NCI-H446 treated with DMSO at 0.1 percent for 48 hours (cell line): Measurements from ENCODE around the gene IQGAP2.
A peak's percentile ranks its signal among the peaks of the same experiment; 100 is the strongest.
"Not testable (repeated sequence)": the region's sequence is repeated elsewhere in the genome, so short reads cannot be mapped to it uniquely, and the experiment has no call there.

Experiments
- DNase-seq: peaks from one replicate; lab custom pipeline; 2025; lab: John Stamatoyannopoulos, UW

Gene IQGAP2

GRCh38 chr5:76500633-76501393 is 97.7 kb downstream of the IQGAP2 start:
- no peak for DNase-seq

DNA sequence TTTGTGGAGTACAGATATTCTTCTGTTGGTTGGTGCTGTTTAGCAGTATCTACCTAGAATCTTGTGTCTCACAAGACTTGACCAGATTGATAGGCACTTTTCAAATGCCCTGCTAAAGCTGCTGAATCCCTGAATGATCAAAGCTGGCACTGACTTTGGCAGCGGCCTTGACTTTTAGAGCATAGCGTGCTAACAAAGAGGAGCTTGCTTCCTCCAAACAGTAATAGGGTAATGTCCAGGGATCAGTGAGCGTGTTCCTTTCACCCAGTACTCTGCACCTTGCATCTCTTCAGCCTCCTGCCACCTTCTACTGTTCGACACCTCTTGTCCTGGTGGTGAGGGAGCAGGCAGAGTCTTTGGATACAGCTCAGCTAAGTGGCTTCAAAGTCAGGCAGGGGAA is 100.8 kb downstream of the IQGAP2 start:
- DNase-seq, result no peak

DNA sequence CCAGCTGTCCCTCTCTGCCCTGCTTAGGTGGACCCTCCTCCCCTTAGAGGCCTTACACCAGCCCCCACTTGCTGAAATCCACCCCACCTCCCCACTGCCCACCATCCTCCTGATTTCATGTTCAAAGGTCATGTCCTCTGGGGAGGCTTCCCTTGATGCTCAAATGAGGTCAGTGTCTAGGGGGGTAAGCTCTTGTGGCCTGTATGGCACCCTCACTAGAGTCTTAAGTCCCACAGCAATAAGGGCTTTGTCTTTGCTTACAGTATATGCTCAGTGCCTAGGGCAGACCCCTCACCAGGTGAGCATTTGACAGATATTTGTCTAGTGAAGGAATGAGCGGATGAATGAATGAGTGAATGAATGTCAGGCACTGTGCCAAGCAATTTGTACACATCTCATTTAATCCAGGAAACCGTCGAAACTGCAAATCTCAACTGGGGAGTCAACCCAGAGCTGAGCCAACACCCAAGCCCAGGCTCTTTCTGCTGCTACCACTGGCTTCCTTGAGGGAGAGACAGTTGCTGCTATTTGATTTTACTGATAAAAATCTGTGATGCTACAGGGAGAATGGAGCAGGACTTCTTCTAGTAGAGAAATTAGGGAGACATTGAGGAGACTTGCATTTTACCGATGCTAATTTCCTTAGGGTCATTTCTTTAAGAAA is 101.9 kb downstream of the IQGAP2 start:
- no peak for DNase-seq

GRCh38 chr5:76513476-76513875 is 110.4 kb downstream of the IQGAP2 start:
- no peak for DNase-seq

GRCh38 chr5:76514292-76514691 is 111.2 kb downstream of the IQGAP2 start:
- DNase-seq, result no peak

- DNase-seq, result no peak
These were observed 111.6 kb downstream of the IQGAP2 start for GRCh38 chr5:76514713-76515112.

DNA sequence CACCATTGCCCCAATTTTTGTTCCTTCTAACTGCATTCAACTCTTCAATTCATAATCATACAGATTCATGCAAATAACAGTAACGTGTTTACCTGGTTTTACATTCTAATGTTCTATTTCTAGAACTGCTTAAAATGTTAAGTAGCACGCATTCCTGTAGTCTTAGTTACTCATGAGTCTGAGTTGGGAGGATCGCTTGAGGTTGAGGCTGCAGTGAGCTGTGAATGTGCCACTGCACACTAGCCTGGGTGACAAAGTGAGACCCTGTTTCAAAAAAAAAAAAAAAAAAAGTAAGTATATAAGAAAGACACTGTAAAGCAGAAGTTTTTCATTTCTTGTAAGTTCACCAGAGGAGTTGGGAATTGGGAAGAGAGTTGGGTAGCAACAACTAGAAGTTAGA is 114.2 kb downstream of the IQGAP2 start:
- DNase-seq, result no peak

GRCh38 chr5:76518246-76518645 is 115.2 kb downstream of the IQGAP2 start:
- not testable (repeated sequence) for DNase-seq

DNA sequence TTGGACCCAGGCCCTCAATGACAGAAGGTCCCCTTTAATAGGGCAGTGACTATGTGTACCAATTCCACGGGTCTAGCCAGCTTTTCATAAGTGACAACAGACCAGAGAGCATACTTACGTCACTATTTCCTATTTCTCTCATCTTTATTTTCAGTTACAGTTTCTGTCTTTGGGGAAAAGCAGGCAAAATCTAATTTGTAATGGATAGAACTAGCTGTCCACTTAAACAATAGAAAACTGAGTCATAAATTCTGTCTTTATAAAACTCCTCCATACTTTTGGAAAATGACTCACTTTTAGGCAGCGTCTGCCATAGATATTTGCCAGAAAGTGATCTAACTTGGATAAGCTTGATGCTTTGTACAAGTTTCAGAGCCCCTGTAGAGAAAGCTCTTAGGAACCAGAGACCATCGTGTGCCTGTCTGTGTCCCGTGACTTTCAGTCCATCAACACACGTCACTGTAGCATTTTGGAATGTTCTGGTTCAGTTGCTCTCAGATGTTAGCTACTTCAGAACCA is 118.2 kb downstream of the IQGAP2 start:
- DNase-seq, result peak; percentile 59

DNA sequence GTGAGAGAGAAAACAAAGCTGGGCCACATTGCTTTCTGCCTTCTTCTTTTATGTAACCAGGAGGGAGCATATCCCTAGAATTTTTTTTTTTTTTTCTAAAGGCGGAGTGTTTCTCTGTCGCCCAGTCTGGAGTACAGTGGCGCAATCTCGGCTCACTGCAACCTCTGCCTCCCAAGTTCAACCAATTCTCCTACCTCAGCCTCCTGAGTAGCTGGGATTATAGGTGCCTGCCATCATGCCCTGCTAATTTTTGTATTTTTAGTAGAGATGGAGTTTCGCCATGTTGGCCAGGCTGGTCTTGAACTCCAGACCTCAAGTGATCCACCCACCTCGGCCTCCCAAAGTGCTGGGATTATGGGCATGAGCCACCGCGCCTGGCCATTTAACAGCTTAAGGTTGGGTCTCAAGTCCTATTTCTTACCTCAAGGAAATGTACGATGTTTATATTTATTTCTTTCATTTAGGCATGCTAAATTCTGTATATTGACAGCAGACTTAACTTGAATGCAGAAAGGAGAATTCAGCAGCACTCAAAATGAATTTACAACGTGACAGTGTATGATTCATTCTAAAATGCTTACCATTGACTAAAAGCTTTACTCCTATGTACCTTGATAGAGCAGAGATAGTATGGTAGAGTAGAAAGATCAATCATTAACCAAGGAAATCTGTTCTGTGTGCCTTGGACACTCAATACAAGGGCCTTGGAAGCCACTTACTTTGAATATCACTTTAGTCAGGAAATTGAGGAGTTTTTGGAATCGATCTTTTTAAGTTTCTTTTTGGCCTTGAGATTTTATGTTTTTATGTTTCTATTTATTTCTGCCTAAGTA is 119.2 kb downstream of the IQGAP2 start:
- DNase-seq, result no peak

DNA sequence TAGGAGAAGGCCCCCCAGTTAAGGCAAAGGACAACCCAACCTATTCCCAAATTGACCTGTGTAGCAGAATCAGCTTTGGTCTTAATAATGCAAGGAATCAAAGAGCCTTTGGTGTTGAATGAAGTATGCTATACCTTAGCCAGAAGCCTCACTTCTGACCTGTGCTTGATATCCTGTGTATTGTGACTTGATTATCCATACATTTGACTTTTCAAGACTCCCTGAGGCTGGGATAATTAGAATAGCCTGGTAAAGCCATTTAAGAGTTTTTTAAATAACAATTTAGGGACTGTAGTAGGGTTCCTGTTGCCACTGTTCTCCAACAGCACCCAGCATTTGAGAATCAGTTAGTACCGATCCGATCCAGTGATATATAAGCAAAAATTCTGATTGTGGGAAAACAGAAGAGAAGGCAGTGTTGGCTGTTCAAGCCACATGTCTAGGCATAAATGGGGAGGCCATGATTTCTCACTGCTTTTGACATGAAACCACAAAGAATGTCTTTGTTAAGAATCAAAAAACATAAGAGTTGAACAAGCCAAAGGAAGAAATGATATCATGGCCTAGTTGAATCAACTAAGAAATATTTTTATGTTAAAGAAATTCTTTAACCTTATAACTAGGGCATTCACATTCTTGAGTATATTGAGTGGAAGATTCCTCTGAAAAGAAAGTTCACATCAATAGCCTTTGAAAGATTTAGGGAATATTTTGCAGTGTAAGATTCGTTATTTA is 121.2 kb downstream of the IQGAP2 start:
- DNase-seq, result no peak

DNA sequence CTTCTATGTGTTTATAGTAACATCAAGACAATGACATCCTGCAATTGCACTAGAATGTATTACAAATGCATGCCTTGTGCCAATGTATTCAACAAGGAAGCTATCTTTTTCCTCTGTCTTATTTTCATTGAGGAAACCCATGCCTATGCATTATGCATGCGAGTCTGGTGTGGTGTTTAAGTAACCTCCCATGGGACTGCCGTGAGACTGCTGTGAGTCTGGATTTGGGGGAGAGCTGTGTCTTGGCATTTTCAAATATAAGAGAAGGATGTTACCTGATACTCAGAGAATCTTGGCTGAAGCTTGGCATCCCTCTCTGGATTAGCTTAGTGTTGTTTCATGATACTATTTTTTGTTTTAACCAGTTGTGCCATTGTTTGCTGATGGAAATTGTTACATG is 121.8 kb downstream of the IQGAP2 start:
- no peak for DNase-seq

GRCh38 chr5:76525956-76526355 is 122.9 kb downstream of the IQGAP2 start:
- DNase-seq, result no peak

DNA sequence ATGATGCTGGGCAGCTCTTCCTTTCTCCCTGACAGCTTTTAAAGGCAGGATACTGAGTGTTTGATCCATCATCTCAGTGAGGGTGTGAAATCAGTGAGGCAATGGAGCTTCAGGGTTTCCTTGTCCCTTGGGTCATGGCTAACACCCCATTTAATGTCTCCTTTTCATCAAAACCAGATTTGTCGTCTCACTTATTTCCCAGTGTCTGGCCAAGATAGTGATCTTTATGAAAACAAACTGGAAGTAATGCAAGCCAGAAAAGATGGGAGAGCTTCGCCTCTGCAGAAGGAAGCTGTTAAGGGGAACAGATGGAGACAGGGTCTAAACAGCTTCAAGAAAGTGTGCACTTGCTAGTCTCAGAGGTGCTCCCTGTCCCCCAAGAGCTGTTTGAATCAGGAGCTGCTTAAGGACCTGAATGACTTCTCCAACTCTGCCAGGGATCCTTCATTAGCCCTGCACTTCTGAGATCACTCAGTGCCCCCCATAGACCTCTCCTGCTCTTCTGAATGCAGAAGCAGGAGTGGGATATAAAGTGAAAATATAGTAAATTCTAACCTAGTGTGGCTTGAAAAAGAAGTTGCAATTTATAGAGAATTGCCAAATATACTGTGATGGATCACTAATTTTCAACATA is 124.0 kb downstream of the IQGAP2 start:
- DNase-seq, result no peak

DNA sequence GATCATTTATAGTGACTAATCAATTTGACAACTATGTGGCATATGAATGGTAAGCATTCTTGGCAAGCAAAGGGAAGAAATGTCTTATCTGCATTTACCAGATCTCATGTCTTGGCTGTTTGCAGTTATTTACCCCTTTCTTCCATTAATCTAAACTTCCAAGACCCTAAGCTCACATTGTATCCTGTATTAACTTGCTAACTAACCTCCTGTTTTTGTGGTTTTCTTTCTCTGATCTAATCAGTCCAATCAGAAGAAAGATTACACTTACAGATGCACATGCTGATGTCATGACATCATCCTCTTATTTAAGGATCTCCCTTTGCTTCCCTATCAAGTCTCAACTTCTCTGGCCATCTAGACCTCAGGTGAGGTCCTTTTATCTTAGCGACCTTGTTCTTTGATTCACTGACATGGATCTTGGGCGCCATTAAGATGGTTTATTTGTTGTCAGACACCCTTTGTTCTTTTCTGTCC is 124.6 kb downstream of the IQGAP2 start:
- no peak for DNase-seq

DNA sequence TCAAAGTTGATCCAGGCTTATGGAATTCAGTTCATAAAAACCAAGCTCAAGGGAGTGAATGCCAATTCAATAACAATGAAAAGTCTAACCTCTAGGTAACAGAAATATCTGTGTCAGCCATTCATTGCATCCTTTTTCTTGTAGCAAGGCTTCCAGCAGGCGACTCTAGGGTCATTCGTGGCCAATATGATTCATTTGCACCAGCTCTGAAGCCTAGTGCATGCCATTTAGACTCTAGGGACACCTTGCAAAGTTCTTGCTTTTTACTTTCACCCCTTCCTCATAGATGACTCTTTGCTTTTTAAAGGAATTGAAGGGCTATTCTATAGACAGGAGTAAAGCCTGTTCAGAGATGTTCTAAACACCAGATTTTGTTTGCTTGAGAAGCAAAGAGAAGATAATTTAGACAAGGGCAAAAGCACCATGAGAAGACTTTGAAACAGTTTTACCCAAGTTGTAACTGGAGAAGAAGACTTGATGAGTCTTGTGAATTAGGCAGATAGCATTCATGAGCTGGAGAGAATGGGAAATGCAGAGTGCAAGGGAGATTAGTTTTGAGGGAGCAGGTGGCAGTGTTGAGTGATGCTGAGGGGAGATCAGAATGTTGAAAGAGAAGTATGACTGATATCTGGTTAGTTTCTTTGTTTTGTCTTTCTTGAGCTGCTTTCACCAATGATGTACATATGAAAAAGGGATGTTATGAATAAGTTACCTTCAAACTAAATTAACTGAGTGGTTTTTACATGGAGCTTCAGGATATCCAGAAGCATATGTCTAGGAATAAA is 125.7 kb downstream of the IQGAP2 start:
- no peak for DNase-seq

- DNase-seq, result no peak
These were observed 126.6 kb downstream of the IQGAP2 start for GRCh38 chr5:76529464-76530344.

- DNase-seq, result no peak
These were observed 129.0 kb downstream of the IQGAP2 start for GRCh38 chr5:76532052-76532451.

- no peak for DNase-seq
These were observed 129.9 kb downstream of the IQGAP2 start for GRCh38 chr5:76532973-76533372.
